ENCODE measurements around the gene DAB2IP.
"Not testable (repeated sequence)": the region's sequence is repeated elsewhere in the genome, so short reads cannot be mapped to it uniquely, and the experiment has no call there.

The DAB2IP gene

GRCh38 chr9:121651295-121652020 is at the start of gene DAB2IP:
TSS of gene DAB2IP (plus strand) at chr9:121651634. CDS start at chr9:121651776, 142 bp downstream.
- DNase-seq (ENCODE audit: low spot score): peak; percentile 64

GRCh38 chr9:121603028-121603427 is 48.4 kb upstream of the DAB2IP start:
- no peak for DNase-seq (ENCODE audit: low spot score)

GRCh38 chr9:121604242-121604641 is 47.2 kb upstream of the DAB2IP start:
- peak; percentile 49 for DNase-seq (ENCODE audit: low spot score)

GRCh38 chr9:121604654-121605053 is 46.8 kb upstream of the DAB2IP start:
- DNase-seq (ENCODE audit: low spot score): no peak

- DNase-seq (ENCODE audit: low spot score): no peak
Measured at GRCh38 chr9:121607434-121608167, 43.8 kb upstream of the DAB2IP start.

- DNase-seq (ENCODE audit: low spot score): no peak
Measured at GRCh38 chr9:121608168-121608853, 43.1 kb upstream of the DAB2IP start.

- no peak for DNase-seq (ENCODE audit: low spot score)
Measured at GRCh38 chr9:121609822-121610637, 41.4 kb upstream of the DAB2IP start.

- no peak for DNase-seq (ENCODE audit: low spot score)
Measured at GRCh38 chr9:121610638-121610953, 40.8 kb upstream of the DAB2IP start.

GRCh38 chr9:121612511-121612998 is 38.9 kb upstream of the DAB2IP start:
- no peak for DNase-seq (ENCODE audit: low spot score)

GRCh38 chr9:121613009-121613752 is 38.3 kb upstream of the DAB2IP start:
- no peak for DNase-seq (ENCODE audit: low spot score)

- DNase-seq (ENCODE audit: low spot score): no peak
Measured at GRCh38 chr9:121616123-121616755, 35.2 kb upstream of the DAB2IP start.

- DNase-seq (ENCODE audit: low spot score): no peak
Measured at GRCh38 chr9:121618504-121618903, 32.9 kb upstream of the DAB2IP start.

- not testable (repeated sequence) for DNase-seq (ENCODE audit: low spot score)
Measured at GRCh38 chr9:121618910-121619309, 32.5 kb upstream of the DAB2IP start.

- no peak for DNase-seq (ENCODE audit: low spot score)
Measured at GRCh38 chr9:121619545-121620324, 31.7 kb upstream of the DAB2IP start.

GRCh38 chr9:121620325-121620673 is 31.1 kb upstream of the DAB2IP start:
- no peak for DNase-seq (ENCODE audit: low spot score)

- peak; percentile 72 for DNase-seq (ENCODE audit: low spot score)
Measured at GRCh38 chr9:121620777-121621449, 30.5 kb upstream of the DAB2IP start.

- no peak for DNase-seq (ENCODE audit: low spot score)
Measured at GRCh38 chr9:121622387-121623203, 28.8 kb upstream of the DAB2IP start.

GRCh38 chr9:121623430-121623829 is 28.0 kb upstream of the DAB2IP start:
- DNase-seq (ENCODE audit: low spot score): not testable (repeated sequence)

- no peak for DNase-seq (ENCODE audit: low spot score)
Measured at GRCh38 chr9:121625590-121625989, 25.8 kb upstream of the DAB2IP start.
